NT2/D1 (cell line): ENCODE data around the gene HPCAL1.

Experiments used
- YY1 ChIP-seq: IDR thresholded peaks from 2 replicates; pipeline ENCODE4 v1.6.1; 2011; ENCODE audit not compliant: insufficient read length, insufficient read depth
- ZNF274 ChIP-seq: IDR thresholded peaks from 2 replicates; pipeline ENCODE4 v1.6.1; 2011; ENCODE audit warnings: mild to moderate bottlenecking, low read depth, low read length

DNA sequence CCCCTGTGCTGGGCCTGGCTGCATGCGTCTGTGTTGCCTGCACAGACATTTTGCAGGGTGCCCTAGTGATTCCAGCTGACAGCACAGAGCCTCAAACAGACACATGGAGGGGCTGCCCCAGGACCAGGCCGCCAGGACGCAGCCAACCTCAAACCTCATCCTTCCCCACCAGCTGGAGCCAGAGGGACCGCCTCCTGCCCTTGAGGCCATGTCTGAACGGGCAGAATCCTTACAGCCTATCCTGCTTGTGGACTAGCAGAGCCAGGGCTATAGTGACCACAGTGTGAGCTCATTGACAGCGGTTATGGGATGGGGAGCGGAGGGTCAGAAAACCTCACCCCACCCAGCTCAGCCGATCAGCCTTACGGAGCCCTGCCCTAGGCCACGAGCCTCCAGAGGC, 123.0 kb downstream of the HPCAL1 start:
- TF ChIP-seq ZNF274 (no peak), YY1 (no peak)
